Transverse colon (tissue), 4 donors: ENCODE measurements around the gene GARS1.

Experiments
- CTCF ChIP-seq, 5 experiments: fragments of 200-600 bp in 3 of 5; fragments of 450-650 bp in 2 of 5; sonication (generic) in 3 of 5; IDR thresholded peaks; 1 replicate in 2 of 5; 2 replicates in 3 of 5; pipeline ENCODE4 v1.5.1; 2016 to 2017; ENCODE audit warnings: antibody characterized with exemption in 5 of 5, inconsistent platforms in 3 of 5, mild to moderate bottlenecking in 2 of 5, moderate library complexity in 1 of 5
- POLR2AphosphoS5 ChIP-seq, 3 donors: sonication (generic); formaldehyde crosslinking; IDR thresholded peaks; one replicate each; pipeline ENCODE4 v1.6.1; 2016; ENCODE audit warnings: antibody characterized with exemption in 3 of 3

GRCh38 chr7:30594048-30594539, 584 bp upstream of the GARS1 start:
- no peak for TF ChIP-seq CTCF (IDR thresholded peaks at IDR 0.05)
- TF ChIP-seq POLR2AphosphoS5 (IDR thresholded peaks at IDR 0.05): no peak
